Activated CD8-positive, alpha-beta T cell treated with anti-CD3 and anti-CD28 coated beads, Interleukin-2, amount 10 ng/mL, durations not matched to agents 7 days and 5 days (primary cell): Measurements from ENCODE around the gene ZBED4. TPM values are rescaled to one million over a fixed set of nuclear protein-coding genes. Genes with fewer than 3 reads are reported as not detected.

Source experiments
- ATAC-seq: fragments of 150-1000 bp; cut with Tn5 transposase; one replicate; pipeline ENCODE4 v1.10.0; 2021; ENCODE audit warnings: moderate library complexity
- CTCF ChIA-PET: fragments of 350-600 bp; sonication (Branson Sonifier 250); formaldehyde crosslinking; loops from one replicate; lab custom pipeline; 2021; ENCODE audit warnings: antibody characterized with exemption; lab: Charles Lee
- POLR2A ChIA-PET: fragments of 350-600 bp; sonication (Branson Sonifier 250); formaldehyde crosslinking; loops from one replicate; lab custom pipeline; 2021; ENCODE audit warnings: antibody characterized with exemption; lab: Charles Lee
- DNase-seq: peaks from one replicate; pipeline ENCODE4 v3.0.0-alpha.2; 2020
- H3K27ac Mint-ChIP-seq: one replicate; pipeline ENCODE4 v1.8.0; 2021; ENCODE audit warnings: mild to moderate bottlenecking, mixed read lengths
- H3K27me3 Mint-ChIP-seq: one replicate; pipeline ENCODE4 v1.8.0; 2021; ENCODE audit warnings: low read depth, mixed read lengths
- H3K36me3 Mint-ChIP-seq: one replicate; pipeline ENCODE4 v1.8.0; 2021; ENCODE audit warnings: low read depth, mixed read lengths
- H3K4me1 Mint-ChIP-seq: one replicate; pipeline ENCODE4 v1.8.0; 2021; ENCODE audit warnings: low read depth, mixed read lengths
- H3K4me3 Mint-ChIP-seq: one replicate; pipeline ENCODE4 v1.8.0; 2021; ENCODE audit warnings: mild to moderate bottlenecking, mixed read lengths
- H3K9me3 Mint-ChIP-seq: one replicate; pipeline ENCODE4 v1.8.0; 2022; ENCODE audit warnings: mixed read lengths; ENCODE audit not compliant: insufficient read depth
- total RNA-seq, 2 experiments: library from RNA; stranded (reverse); gene quantifications; one replicate each; pipeline ENCODE4 v1.2.3, GENCODE V29; 2021

Gene ZBED4
- total RNA-seq, 2 experiments from 2014 or later = 19.4 to 19.6 TPM

- H3K9me3 Mint-ChIP-seq = no peaks in the 10 kb centered on the region
- no peaks in the 10 kb centered on the region for H3K27me3 Mint-ChIP-seq
- no peak overlapping the region for H3K27ac Mint-ChIP-seq
- H3K36me3 Mint-ChIP-seq = peaks cover 75% of the 10 kb centered on the region
- POLR2A ChIA-PET = no interaction called here
- CTCF ChIA-PET = interaction anchor here (1.2 to 1.3 kb wide), 2 partner anchors 12 to 115 kb away, joined by 3 to 5 read pairs; no protein-coding TSS in a partner anchor
- ATAC-seq (no peak), DNase-seq (no peak)
- H3K4me3 Mint-ChIP-seq = no peak overlapping the region
- peaks cover 21% of the 10 kb centered on the region for H3K4me1 Mint-ChIP-seq
Observed at GRCh38 chr22:49882519-49883293, 29.1 kb downstream of the ZBED4 start.

DNA sequence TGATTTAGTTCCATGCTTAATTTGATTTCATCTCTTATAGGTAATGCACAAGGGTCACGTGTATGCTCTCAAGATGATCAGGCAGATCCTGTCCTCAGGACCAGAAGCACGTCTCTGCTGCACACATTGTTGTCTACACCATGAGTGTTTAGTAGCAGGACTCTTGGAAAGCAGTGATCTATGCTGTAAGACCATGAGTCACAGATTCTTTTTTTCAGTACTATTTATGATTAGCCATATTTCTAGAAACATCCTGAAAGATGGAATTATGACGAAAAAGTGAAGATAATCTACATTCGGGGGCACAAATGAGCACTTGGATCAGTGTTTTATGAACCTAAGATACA lies 29.6 kb downstream of the ZBED4 start:
- H3K4me1 Mint-ChIP-seq = peaks cover 20% of the 10 kb centered on the region
- no peak overlapping the region for H3K27ac Mint-ChIP-seq
- peaks cover 75% of the 10 kb centered on the region for H3K36me3 Mint-ChIP-seq
- H3K9me3 Mint-ChIP-seq = no peaks in the 10 kb centered on the region
- no peak for ATAC-seq
- DNase-seq = no peak
- no peak overlapping the region for H3K4me3 Mint-ChIP-seq
- POLR2A ChIA-PET = no interaction called here
- no peaks in the 10 kb centered on the region for H3K27me3 Mint-ChIP-seq
- CTCF ChIA-PET = no interaction called here

GRCh38 chr22:49884075-49884474 lies 30.4 kb downstream of the ZBED4 start:
- H3K27ac Mint-ChIP-seq = no peak overlapping the region
- CTCF ChIA-PET = no interaction called here
- POLR2A ChIA-PET = no interaction called here
- H3K4me1 Mint-ChIP-seq = peaks cover 19% of the 10 kb centered on the region
- H3K4me3 Mint-ChIP-seq = no peak overlapping the region
- ATAC-seq (no peak), DNase-seq (no peak)
- peaks cover 79% of the 10 kb centered on the region for H3K36me3 Mint-ChIP-seq
- H3K9me3 Mint-ChIP-seq = no peaks in the 10 kb centered on the region
- no peaks in the 10 kb centered on the region for H3K27me3 Mint-ChIP-seq

DNA sequence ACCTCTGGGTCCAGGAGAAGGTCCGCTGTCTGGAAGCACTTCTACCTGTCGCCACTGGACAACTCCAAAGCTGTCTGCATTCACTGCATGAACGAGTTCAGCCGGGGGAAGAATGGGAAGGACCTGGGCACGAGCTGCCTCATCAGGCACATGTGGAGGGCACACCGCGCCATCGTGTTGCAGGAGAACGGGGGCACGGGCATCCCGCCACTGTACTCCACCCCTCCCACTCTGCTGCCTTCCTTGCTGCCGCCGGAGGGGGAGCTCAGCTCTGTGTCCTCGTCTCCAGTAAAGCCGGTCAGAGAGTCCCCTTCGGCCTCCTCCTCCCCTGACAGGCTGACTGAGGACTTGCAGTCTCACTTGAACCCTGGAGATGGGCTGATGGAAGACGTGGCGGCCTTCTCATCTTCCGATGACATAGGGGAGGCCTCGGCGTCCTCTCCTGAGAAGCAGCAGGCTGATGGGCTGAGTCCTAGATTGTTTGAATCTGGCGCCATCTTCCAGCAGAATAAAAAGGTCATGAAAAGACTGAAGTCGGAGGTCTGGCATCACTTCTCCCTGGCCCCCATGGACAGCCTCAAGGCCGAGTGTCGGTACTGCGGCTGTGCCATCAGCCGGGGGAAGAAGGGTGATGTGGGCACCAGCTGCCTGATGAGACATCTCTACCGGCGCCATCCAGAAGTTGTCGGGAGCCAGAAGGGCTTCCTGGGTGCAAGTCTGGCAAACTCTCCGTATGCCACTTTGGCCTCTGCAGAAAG lies 31.0 kb downstream of the ZBED4 start:
- no peaks in the 10 kb centered on the region for H3K27me3 Mint-ChIP-seq
- ChIA-PET CTCF (no interaction called here), POLR2A (no interaction called here)
- peaks cover 19% of the 10 kb centered on the region for H3K4me1 Mint-ChIP-seq
- peaks cover 3% of the 10 kb centered on the region for H3K9me3 Mint-ChIP-seq
- peaks cover 83% of the 10 kb centered on the region for H3K36me3 Mint-ChIP-seq
- DNase-seq = no peak
- H3K27ac Mint-ChIP-seq = no peak overlapping the region
- H3K4me3 Mint-ChIP-seq = no peak overlapping the region
- ATAC-seq = no peak

- no peak overlapping the region for H3K27ac Mint-ChIP-seq
- H3K4me3 Mint-ChIP-seq = no peak overlapping the region
- H3K4me1 Mint-ChIP-seq = peaks cover 14% of the 10 kb centered on the region
- CTCF ChIA-PET = no interaction called here
- peaks cover 84% of the 10 kb centered on the region for H3K36me3 Mint-ChIP-seq
- ATAC-seq (no peak), DNase-seq (no peak)
- POLR2A ChIA-PET = no interaction called here
- H3K9me3 Mint-ChIP-seq = peaks cover 4% of the 10 kb centered on the region
- H3K27me3 Mint-ChIP-seq = no peaks in the 10 kb centered on the region
Observed at GRCh38 chr22:49885281-49885680, 31.6 kb downstream of the ZBED4 start.

- POLR2A ChIA-PET = no interaction called here
- H3K4me1 Mint-ChIP-seq = peaks cover 10% of the 10 kb centered on the region
- ATAC-seq (no peak), DNase-seq (no peak)
- no peak overlapping the region for H3K27ac Mint-ChIP-seq
- H3K27me3 Mint-ChIP-seq = no peaks in the 10 kb centered on the region
- H3K36me3 Mint-ChIP-seq = peaks cover 87% of the 10 kb centered on the region
- no peak overlapping the region for H3K4me3 Mint-ChIP-seq
- CTCF ChIA-PET = no interaction called here
- H3K9me3 Mint-ChIP-seq = peaks cover 6% of the 10 kb centered on the region
Observed at GRCh38 chr22:49885881-49886280, 32.2 kb downstream of the ZBED4 start.

DNA sequence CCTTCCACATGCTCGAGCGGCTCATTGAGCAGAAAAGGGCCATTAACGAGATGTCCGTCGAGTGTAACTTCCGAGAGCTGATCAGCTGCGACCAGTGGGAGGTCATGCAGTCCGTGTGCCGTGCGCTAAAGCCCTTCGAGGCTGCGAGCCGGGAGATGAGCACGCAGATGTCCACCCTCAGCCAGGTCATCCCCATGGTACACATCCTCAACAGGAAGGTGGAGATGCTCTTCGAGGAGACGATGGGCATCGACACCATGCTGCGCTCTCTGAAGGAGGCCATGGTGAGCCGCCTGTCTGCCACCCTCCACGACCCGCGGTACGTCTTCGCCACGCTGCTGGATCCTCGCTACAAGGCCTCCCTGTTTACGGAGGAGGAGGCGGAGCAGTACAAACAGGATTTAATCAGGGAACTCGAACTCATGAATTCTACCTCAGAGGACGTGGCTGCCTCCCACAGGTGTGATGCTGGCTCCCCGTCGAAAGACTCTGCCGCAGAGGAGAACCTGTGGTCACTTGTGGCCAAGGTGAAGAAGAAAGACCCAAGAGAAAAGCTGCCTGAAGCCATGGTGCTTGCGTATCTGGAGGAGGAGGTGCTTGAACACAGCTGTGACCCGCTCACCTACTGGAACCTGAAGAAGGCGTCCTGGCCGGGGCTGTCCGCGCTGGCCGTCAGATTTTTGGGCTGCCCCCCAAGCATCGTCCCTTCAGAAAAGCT lies 32.9 kb downstream of the ZBED4 start:
- H3K4me1 Mint-ChIP-seq = peaks cover 7% of the 10 kb centered on the region
- no peak overlapping the region for H3K4me3 Mint-ChIP-seq
- ChIA-PET POLR2A (no interaction called here), CTCF (interaction anchor here (0.8 to 1.1 kb wide), 2 partner anchors 19 to 27 kb away, joined by 3 read pairs; no protein-coding TSS in a partner anchor)
- no peak overlapping the region for H3K27ac Mint-ChIP-seq
- no peaks in the 10 kb centered on the region for H3K27me3 Mint-ChIP-seq
- no peak for DNase-seq
- peaks cover 91% of the 10 kb centered on the region for H3K36me3 Mint-ChIP-seq
- H3K9me3 Mint-ChIP-seq = peaks cover 6% of the 10 kb centered on the region
- ATAC-seq = no peak

DNA sequence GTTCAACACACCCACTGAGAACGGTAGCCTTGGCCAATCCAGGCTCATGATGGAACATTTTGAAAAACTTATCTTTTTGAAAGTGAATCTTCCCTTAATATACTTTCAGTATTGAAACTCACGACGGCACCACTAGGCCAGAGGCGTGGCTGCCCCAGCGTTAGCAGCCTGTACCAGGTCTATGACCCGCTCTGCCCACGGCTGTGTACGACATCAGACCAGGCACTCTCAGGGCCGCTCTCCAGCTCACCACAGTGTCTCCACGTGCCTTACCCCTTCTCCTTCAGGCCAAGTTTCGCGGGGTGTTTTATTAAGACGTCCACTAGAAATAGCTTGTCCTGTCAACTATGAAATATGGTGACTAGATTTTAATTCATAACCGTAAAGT lies 33.4 kb downstream of the ZBED4 start:
- Mint-ChIP-seq H3K27me3 (no peaks in the 10 kb centered on the region), H3K4me1 (peaks cover 2% of the 10 kb centered on the region), H3K9me3 (peaks cover 6% of the 10 kb centered on the region), H3K27ac (no peak overlapping the region), H3K4me3 (no peak overlapping the region), H3K36me3 (peaks cover 90% of the 10 kb centered on the region)
- DNase-seq (no peak), ATAC-seq (no peak)
- CTCF ChIA-PET = interaction anchor here (0.8 to 1.1 kb wide), 2 partner anchors 19 to 28 kb away, joined by 3 read pairs; no protein-coding TSS in a partner anchor
- POLR2A ChIA-PET = no interaction called here

- Mint-ChIP-seq H3K27me3 (no peaks in the 10 kb centered on the region), H3K27ac (no peak overlapping the region), H3K4me3 (no peak overlapping the region), H3K4me1 (no peaks in the 10 kb centered on the region), H3K9me3 (peaks cover 6% of the 10 kb centered on the region), H3K36me3 (peaks cover 95% of the 10 kb centered on the region)
- ChIA-PET CTCF (interaction anchor here (0.8 kb wide), 1 partner anchor 28 kb away, joined by 3 read pairs; no protein-coding TSS in a partner anchor), POLR2A (no interaction called here)
- ATAC-seq = no peak
- no peak for DNase-seq
Observed at GRCh38 chr22:49887702-49888101, 34.1 kb downstream of the ZBED4 start.

DNA sequence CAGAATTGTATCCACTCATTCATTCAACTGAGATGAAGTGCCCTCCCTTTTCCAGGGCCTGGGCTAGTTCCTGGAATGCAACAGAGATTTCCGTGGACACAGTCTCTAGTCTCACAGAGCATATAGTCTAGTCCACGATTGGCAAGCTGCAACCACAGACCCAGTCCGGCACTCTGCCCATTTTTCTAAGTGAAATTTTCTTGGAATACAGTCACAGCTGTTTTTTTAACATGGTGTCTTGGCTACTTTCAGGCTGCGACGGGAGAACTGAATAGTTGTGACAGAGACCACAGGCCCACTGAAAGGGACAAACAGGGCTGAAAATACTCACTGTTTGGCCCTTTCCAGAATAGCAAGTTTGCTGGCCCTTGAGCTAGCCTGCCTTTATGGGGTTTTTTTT lies 35.4 kb downstream of the ZBED4 start:
- H3K27ac Mint-ChIP-seq = no peak overlapping the region
- no peaks in the 10 kb centered on the region for H3K4me1 Mint-ChIP-seq
- H3K36me3 Mint-ChIP-seq = peaks cover 92% of the 10 kb centered on the region
- ATAC-seq = no peak
- H3K4me3 Mint-ChIP-seq = no peak overlapping the region
- CTCF ChIA-PET = no interaction called here
- H3K27me3 Mint-ChIP-seq = no peaks in the 10 kb centered on the region
- no peak for DNase-seq
- POLR2A ChIA-PET = no interaction called here
- H3K9me3 Mint-ChIP-seq = peaks cover 6% of the 10 kb centered on the region

DNA sequence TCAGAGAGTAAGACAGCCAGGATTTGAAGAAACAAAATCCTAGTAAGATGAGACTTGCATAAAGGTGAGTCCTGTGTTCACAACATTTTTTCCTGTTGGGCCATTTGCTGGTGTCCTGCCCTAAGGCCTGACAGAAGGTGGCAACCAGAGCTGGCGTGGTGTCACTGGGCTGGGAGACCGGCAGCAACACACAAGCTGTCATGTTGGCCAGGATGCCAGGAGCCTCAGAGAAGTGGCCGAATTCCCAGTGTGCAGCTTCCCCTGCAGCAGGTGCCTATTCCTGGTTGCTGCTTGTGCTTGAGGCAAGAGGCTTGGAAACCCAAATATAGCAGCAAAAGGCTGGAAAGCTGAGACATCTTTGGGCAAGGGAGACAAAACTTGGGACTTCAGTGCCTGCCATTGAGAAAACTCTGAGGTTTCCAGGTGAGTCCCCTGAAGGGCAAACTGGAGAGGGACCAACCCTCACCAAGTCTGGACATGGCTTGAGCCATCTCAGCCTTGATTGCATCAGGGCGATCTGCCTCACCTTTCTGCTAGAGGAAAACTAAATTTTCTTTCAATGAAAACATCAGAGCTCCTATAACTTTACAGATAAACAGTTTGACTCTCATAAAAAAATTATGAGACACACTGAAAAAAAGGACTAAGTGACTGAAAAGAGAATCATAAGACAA lies 38.7 kb downstream of the ZBED4 start:
- DNase-seq (no peak), ATAC-seq (no peak)
- Mint-ChIP-seq H3K4me3 (no peak overlapping the region), H3K9me3 (peaks cover 6% of the 10 kb centered on the region), H3K36me3 (peaks cover 76% of the 10 kb centered on the region), H3K27ac (no peak overlapping the region), H3K27me3 (no peaks in the 10 kb centered on the region), H3K4me1 (no peaks in the 10 kb centered on the region)
- CTCF ChIA-PET = interaction anchor here (1.5 kb wide), 1 partner anchor 11 kb away, joined by 4 read pairs; no protein-coding TSS in a partner anchor
- POLR2A ChIA-PET = no interaction called here
